Nephron (organoid): ENCODE data around the gene SGTB.
A peak's percentile ranks its signal among the peaks of the same experiment; 100 is the strongest.

Experiments used
- H3K27ac Mint-ChIP-seq, 3 experiments: 2 replicates each; pipeline ENCODE4 v1.8.0; 2020; ENCODE audit warnings: mixed read lengths in 3 of 3, mild to moderate bottlenecking in 2 of 3, moderate library complexity in 1 of 3
- H3K27me3 Mint-ChIP-seq: 2 replicates; pipeline ENCODE4 v1.8.0; 2021; ENCODE audit warnings: low read depth, mild to moderate bottlenecking, moderate library complexity, mixed read lengths
- H3K36me3 Mint-ChIP-seq: 2 replicates; pipeline ENCODE4 v1.8.0; 2020; ENCODE audit warnings: low read depth, mixed read lengths
- H3K4me1 Mint-ChIP-seq: 2 replicates; pipeline ENCODE4 v1.8.0; 2020; ENCODE audit warnings: mixed read lengths
- H3K4me3 Mint-ChIP-seq, 3 experiments: 2 replicates each; pipeline ENCODE4 v1.8.0; 2020; ENCODE audit warnings: mild to moderate bottlenecking in 3 of 3, mixed read lengths in 3 of 3, moderate library complexity in 2 of 3
- H3K9me3 Mint-ChIP-seq: 2 replicates; pipeline ENCODE4 v1.8.0; 2020; ENCODE audit warnings: mixed read lengths
- TF ChIP-seq, protein P1 (sequence below), 3 experiments: fragments of 200-600 bp; sonication (generic); IDR thresholded peaks; one replicate each; pipeline ENCODE4 v1.5.0; 2021; ENCODE audit warnings: antibody characterized with exemption in 3 of 3; ENCODE audit not compliant: unreplicated experiment in 3 of 3

Gene SGTB

DNA sequence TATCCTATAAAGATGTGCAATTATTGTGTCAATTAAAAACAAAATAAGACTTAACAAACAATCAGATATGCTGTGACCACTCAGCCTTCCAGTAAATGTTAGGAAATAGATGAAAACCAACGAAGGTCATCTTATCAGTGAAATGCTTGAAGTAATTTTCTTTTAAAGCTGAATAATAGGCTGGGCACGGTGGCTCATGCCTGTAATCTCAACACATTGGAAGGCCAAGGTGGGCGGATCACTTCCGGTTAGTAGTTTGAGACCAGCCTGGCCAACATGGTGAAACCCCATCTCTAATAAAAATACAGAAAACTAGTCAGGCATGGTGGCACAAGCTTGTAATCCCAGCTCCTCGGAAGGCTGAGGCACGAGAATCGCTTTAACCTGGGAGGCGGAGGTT, 31.3 kb upstream of the SGTB start:
- Mint-ChIP-seq H3K4me3 (no peak overlapping the region), H3K36me3 (peaks cover 11% of the 10 kb centered on the region), H3K27ac (no peak overlapping the region), H3K27me3 (no peaks in the 10 kb centered on the region), H3K9me3 (no peaks in the 10 kb centered on the region), H3K4me1 (no peaks in the 10 kb centered on the region)
- TF ChIP-seq, protein P1, sequence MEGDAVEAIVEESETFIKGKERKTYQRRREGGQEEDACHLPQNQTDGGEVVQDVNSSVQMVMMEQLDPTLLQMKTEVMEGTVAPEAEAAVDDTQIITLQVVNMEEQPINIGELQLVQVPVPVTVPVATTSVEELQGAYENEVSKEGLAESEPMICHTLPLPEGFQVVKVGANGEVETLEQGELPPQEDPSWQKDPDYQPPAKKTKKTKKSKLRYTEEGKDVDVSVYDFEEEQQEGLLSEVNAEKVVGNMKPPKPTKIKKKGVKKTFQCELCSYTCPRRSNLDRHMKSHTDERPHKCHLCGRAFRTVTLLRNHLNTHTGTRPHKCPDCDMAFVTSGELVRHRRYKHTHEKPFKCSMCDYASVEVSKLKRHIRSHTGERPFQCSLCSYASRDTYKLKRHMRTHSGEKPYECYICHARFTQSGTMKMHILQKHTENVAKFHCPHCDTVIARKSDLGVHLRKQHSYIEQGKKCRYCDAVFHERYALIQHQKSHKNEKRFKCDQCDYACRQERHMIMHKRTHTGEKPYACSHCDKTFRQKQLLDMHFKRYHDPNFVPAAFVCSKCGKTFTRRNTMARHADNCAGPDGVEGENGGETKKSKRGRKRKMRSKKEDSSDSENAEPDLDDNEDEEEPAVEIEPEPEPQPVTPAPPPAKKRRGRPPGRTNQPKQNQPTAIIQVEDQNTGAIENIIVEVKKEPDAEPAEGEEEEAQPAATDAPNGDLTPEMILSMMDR (IDR thresholded peaks at IDR 0.05; ENCODE audit: unreplicated experiment in 3 of 3) = no peak

DNA sequence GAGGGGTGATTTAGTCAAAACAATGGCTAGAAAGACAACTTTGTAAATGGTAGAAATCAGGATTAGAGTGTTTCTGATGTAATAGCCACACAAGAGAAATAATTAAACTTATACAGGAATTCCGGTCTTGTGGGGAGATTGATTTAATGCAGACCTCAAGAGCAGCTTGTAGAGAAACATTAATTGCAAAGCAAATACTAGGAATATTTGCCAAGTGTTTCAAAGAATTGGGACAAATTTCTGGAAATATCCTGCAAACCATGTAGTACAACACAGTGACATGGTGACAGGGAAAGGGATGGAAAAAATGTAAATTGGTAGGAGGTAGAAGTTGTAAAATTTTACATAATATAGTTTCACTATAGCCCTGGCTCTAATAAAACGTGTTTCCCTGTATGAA, 29.0 kb upstream of the SGTB start:
- TF ChIP-seq, protein P1 (IDR thresholded peaks at IDR 0.05; ENCODE audit: unreplicated experiment in 3 of 3) = no peak
- Mint-ChIP-seq H3K9me3 (no peaks in the 10 kb centered on the region), H3K36me3 (peaks cover 25% of the 10 kb centered on the region), H3K27me3 (no peaks in the 10 kb centered on the region), H3K4me1 (no peaks in the 10 kb centered on the region), H3K4me3 (no peak overlapping the region), H3K27ac (no peak overlapping the region)

DNA sequence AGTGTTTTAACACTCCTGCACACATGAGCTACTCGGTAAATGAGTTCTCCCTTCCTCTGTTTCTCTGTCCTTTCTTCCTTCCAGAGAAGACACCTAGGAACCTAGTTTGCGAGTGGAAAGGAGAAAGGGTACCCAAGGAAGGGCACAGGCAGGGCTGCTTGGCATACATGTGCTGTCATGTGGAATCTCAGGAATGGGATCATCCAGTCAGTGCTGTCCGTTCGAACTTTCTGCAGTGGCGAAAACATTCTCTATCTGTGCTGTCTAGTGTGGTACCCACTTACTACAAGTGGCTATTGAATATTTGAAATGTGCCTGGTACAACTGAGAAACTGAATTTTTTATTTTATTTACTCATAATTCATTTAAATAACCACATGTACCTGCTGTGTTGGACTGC, 28.0 kb upstream of the SGTB start:
- TF ChIP-seq, protein P1 (IDR thresholded peaks at IDR 0.05; ENCODE audit: unreplicated experiment in 3 of 3) = no peak

DNA sequence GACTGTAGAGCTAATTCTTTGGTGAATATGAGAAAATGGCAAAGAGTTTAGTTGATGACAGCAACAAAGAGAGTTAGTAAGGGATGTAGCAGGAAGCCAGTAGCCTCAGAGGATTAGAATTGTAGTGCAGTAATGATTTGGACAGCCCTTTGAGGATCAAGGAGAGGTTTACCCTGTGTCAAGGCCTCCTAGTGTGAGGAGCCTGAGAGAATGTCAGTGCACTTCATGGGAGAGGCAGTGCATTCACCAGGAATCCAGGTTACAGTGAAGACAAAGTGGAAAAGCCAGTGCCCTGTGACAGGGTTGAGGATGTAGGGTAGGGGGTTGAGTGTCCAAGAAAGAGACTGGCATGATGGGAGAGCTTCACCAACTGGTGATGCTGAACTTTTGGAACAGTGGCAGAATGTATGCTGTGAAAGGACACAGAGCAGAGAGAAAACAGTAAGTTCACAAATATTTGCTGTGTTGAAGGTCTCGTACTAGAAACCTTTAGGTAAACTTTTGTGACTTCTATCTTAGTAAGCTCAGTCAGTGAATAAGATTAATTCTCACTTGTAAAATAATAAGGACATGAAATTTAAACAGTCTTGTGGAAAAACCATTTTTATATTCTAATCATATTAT, 27.4 kb upstream of the SGTB start:
- H3K9me3 Mint-ChIP-seq = no peaks in the 10 kb centered on the region
- H3K4me3 Mint-ChIP-seq = no peak overlapping the region
- no peak overlapping the region for H3K27ac Mint-ChIP-seq

More for the DNA sequence above, 28.0 kb upstream of the SGTB start:
- H3K4me3 Mint-ChIP-seq = no peak overlapping the region
- no peaks in the 10 kb centered on the region for H3K4me1 Mint-ChIP-seq
- no peaks in the 10 kb centered on the region for H3K27me3 Mint-ChIP-seq
- peaks cover 31% of the 10 kb centered on the region for H3K36me3 Mint-ChIP-seq
- no peaks in the 10 kb centered on the region for H3K9me3 Mint-ChIP-seq
- H3K27ac Mint-ChIP-seq = no peak overlapping the region

DNA sequence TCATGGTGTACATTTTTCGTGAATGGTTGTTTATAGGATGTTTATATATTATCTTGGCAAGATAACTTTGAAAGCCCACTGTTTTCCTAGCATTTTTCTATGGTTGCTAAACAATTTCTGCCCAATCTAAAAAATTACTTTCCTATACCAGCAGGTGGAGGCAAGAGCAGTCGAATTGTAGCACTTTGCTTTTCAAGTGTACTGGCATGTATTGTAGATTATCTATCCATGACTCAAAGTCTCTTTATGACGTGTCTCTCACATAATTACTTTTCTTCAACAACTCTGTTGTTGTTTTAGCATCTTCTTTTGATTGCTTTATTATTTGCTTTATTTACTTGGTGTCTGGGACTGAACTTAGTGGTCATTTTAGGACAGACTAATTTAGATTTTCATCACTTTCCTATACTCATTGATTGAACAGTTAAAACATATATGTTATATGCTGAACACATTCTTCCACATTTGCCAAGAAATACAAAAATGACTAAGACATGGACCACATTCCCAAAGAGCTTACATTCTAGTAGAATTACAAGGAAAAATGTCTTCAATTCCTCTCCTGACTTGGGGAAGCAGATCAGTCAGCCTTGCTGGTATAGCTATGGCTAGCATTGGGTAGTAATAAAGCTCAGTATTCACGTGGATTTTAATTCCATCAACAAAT, 20.8 kb upstream of the SGTB start:
- no peaks in the 10 kb centered on the region for H3K27me3 Mint-ChIP-seq
- no peaks in the 10 kb centered on the region for H3K9me3 Mint-ChIP-seq
- peaks cover 28% of the 10 kb centered on the region for H3K36me3 Mint-ChIP-seq
- TF ChIP-seq, protein P1 (IDR thresholded peaks at IDR 0.05; ENCODE audit: unreplicated experiment in 3 of 3) = peak; percentile 68 to 81 (median 70)
- H3K4me3 Mint-ChIP-seq = no peak overlapping the region
- no peak overlapping the region for H3K27ac Mint-ChIP-seq
- no peaks in the 10 kb centered on the region for H3K4me1 Mint-ChIP-seq

More for the DNA sequence above, 27.4 kb upstream of the SGTB start:
- Mint-ChIP-seq H3K27me3 (no peaks in the 10 kb centered on the region), H3K4me1 (no peaks in the 10 kb centered on the region), H3K36me3 (peaks cover 31% of the 10 kb centered on the region)
- TF ChIP-seq, protein P1 (IDR thresholded peaks at IDR 0.05; ENCODE audit: unreplicated experiment in 3 of 3) = no peak

DNA sequence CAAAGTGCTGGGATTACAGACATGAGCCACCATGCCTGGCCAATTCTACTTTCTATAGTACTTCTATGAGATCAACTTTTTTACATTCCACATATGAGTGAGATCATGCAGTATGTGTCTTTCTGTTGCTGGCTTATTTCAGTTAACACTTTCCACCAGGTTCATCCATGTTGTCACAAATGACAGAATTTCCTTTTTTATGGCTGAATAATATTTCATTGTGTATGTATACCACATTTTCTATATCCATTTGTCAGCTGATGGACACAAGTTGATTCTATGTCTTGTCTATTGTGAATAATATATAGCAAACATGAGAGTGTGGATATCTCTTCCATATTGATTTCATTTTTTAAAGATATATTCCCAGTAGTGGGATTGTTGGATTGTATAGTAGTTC, 17.3 kb upstream of the SGTB start:
- peaks cover 11% of the 10 kb centered on the region for H3K36me3 Mint-ChIP-seq
- no peak overlapping the region for H3K27ac Mint-ChIP-seq
- H3K4me3 Mint-ChIP-seq = no peak overlapping the region
- H3K27me3 Mint-ChIP-seq = no peaks in the 10 kb centered on the region
- H3K4me1 Mint-ChIP-seq = no peaks in the 10 kb centered on the region
- H3K9me3 Mint-ChIP-seq = no peaks in the 10 kb centered on the region
- TF ChIP-seq, protein P1 (IDR thresholded peaks at IDR 0.05; ENCODE audit: unreplicated experiment in 3 of 3) = no peak
